DND-41 (cell line): ENCODE measurements around the gene FLNA.

ENCODE experiments used
- ATAC-seq: fragments of 200-7000 bp; cut with Tn5 transposase; 3 replicates; pipeline ENCODE4 v1.9.1; 2021; ENCODE audit warnings: low read depth; ENCODE audit not compliant: insufficient read depth
- DNase-seq: peaks from one replicate; pipeline ENCODE4 v3.0.0-alpha.2; 2020
- H2AFZ ChIP-seq: 2 replicates; pipeline ENCODE4 v1.6.0; 2012; ENCODE audit warnings: low read depth, low read length
- H3K27ac ChIP-seq: 2 replicates; pipeline ENCODE4 v1.5.1; 2012; ENCODE audit warnings: low read length, inconsistent platforms
- H3K27me3 ChIP-seq: fragments of 200-600 bp; sonication (generic); 2 replicates; pipeline ENCODE4 v1.6.0; 2012; ENCODE audit warnings: low read length, mild to moderate bottlenecking, inconsistent platforms; ENCODE audit not compliant: insufficient read depth, poor library complexity
- H3K36me3 ChIP-seq: 2 replicates; pipeline ENCODE4 v1.5.1; 2012; ENCODE audit warnings: low read length, inconsistent platforms; ENCODE audit not compliant: insufficient read depth
- H3K4me1 ChIP-seq: 2 replicates; pipeline ENCODE4 v1.5.1; 2012; ENCODE audit warnings: mild to moderate bottlenecking, low read length; ENCODE audit not compliant: insufficient read depth
- H3K4me2 ChIP-seq: 2 replicates; pipeline ENCODE4 v1.6.0; 2012; ENCODE audit warnings: mild to moderate bottlenecking, moderate library complexity, low read length, inconsistent platforms; ENCODE audit not compliant: insufficient read depth
- H3K4me3 ChIP-seq, 2 experiments: fragments of 200-600 bp in 1 of 2; shearing (Covaris generic) in 1 of 2; 2 replicates each; pipeline ENCODE4 v1.5.1; 2012 to 2016; ENCODE audit warnings: inconsistent platforms in 2 of 2, low read length in 2 of 2, mild to moderate bottlenecking in 2 of 2, low read depth in 1 of 2, moderate library complexity in 1 of 2
- H3K79me2 ChIP-seq: 2 replicates; pipeline ENCODE4 v1.6.0; 2012; ENCODE audit warnings: low read length, inconsistent platforms; ENCODE audit not compliant: insufficient read depth
- H3K9ac ChIP-seq: 2 replicates; pipeline ENCODE4 v1.6.0; 2012; ENCODE audit warnings: low read depth, mild to moderate bottlenecking, inconsistent platforms, low read length, moderate library complexity
- H3K9me3 ChIP-seq: 2 replicates; pipeline ENCODE4 v1.5.1; 2012; ENCODE audit warnings: low read length, moderate library complexity, mild to moderate bottlenecking, inconsistent platforms; ENCODE audit not compliant: insufficient read depth, severe bottlenecking
- H4K20me1 ChIP-seq: 2 replicates; pipeline ENCODE4 v1.6.0; 2012; ENCODE audit warnings: low read length; ENCODE audit not compliant: insufficient read depth
- CTCF ChIP-seq: IDR thresholded peaks from 2 replicates; pipeline ENCODE4 v1.5.1; 2012; ENCODE audit warnings: borderline replicate concordance, low read length, moderate library complexity, mild to moderate bottlenecking; ENCODE audit not compliant: poor library complexity, severe bottlenecking; ENCODE audit errors: extremely low read depth
- EZH2 ChIP-seq: IDR thresholded peaks from 3 replicates; pipeline ENCODE4 v1.6.1; 2012; ENCODE audit warnings: borderline replicate concordance, low read depth, mild to moderate bottlenecking, moderate library complexity, low read length, inconsistent platforms; ENCODE audit not compliant: severe bottlenecking

FLNA gene

GRCh38 chrX:154358011-154358410 is 16.4 kb downstream of the FLNA start:
- Histone ChIP-seq H2AFZ (no peak overlapping the region), H3K27ac (no peak overlapping the region), H3K36me3 (peaks cover 98% of the 10 kb centered on the region), H3K4me2 (no peak overlapping the region), H4K20me1 (peaks cover 86% of the 10 kb centered on the region), H3K4me3 (no peak overlapping the region), H3K4me1 (no peaks in the 10 kb centered on the region; the same call in 1 of the 2 replicates), H3K79me2 (peaks cover 34% of the 10 kb centered on the region), H3K27me3 (no peaks in the 10 kb centered on the region), H3K9me3 (no peaks in the 10 kb centered on the region), H3K9ac (no peak overlapping the region)
- ATAC-seq, result no peak
- DNase-seq, result no peak
- TF ChIP-seq CTCF (no peak), EZH2 (no peak)

GRCh38 chrX:154357205-154357604 is 17.2 kb downstream of the FLNA start:
- H3K9me3 ChIP-seq, result no peaks in the 10 kb centered on the region
- no peak for ATAC-seq
- no peaks in the 10 kb centered on the region; the same call in 1 of the 2 replicates for H3K4me1 ChIP-seq
- H3K79me2 ChIP-seq, result peaks cover 27% of the 10 kb centered on the region
- H3K27me3 ChIP-seq, result no peaks in the 10 kb centered on the region
- DNase-seq, result no peak
- H3K4me3 ChIP-seq, result no peak overlapping the region
- H2AFZ ChIP-seq, result no peak overlapping the region
- H3K9ac ChIP-seq, result no peak overlapping the region
- peaks cover 87% of the 10 kb centered on the region for H4K20me1 ChIP-seq
- peaks cover 98% of the 10 kb centered on the region for H3K36me3 ChIP-seq
- no peak for TF ChIP-seq EZH2
- TF ChIP-seq CTCF, result no peak
- H3K4me2 ChIP-seq, result no peak overlapping the region
- H3K27ac ChIP-seq, result no peak overlapping the region

- TF ChIP-seq EZH2 (no peak), CTCF (no peak)
- Histone ChIP-seq H3K27me3 (no peaks in the 10 kb centered on the region), H3K9me3 (no peaks in the 10 kb centered on the region), H3K27ac (no peak overlapping the region), H3K36me3 (peaks cover 98% of the 10 kb centered on the region), H3K4me3 (no peak overlapping the region), H3K79me2 (peaks cover 20% of the 10 kb centered on the region), H3K9ac (no peak overlapping the region), H3K4me1 (no peaks in the 10 kb centered on the region), H4K20me1 (peaks cover 84% of the 10 kb centered on the region), H3K4me2 (no peak overlapping the region), H2AFZ (no peak overlapping the region)
- ATAC-seq (no peak), DNase-seq (no peak)
Observed at GRCh38 chrX:154356596-154356995, 17.8 kb downstream of the FLNA start.

GRCh38 chrX:154355776-154356140 is 18.7 kb downstream of the FLNA start:
- DNase-seq (no peak), ATAC-seq (no peak)
- Histone ChIP-seq H3K4me1 (no peaks in the 10 kb centered on the region), H4K20me1 (peaks cover 81% of the 10 kb centered on the region), H3K36me3 (peaks cover 99% of the 10 kb centered on the region), H2AFZ (no peak overlapping the region), H3K79me2 (peaks cover 14% of the 10 kb centered on the region), H3K4me2 (no peak overlapping the region), H3K4me3 (no peak overlapping the region), H3K9ac (no peak overlapping the region), H3K27ac (no peak overlapping the region), H3K9me3 (no peaks in the 10 kb centered on the region), H3K27me3 (no peaks in the 10 kb centered on the region)
- TF ChIP-seq CTCF (no peak), EZH2 (no peak)
